GM03348 (cell line): ENCODE results near the gene DMRT2.

Experiments
- DNase-seq: peaks from one replicate; pipeline ENCODE4 v3.0.0; 2012; ENCODE audit warnings: low spot score

DMRT2 gene

GRCh38 chr9:1096155-1096964 is 46.2 kb downstream of the DMRT2 start:
- no peak for DNase-seq

- DNase-seq, result no peak
Observed at GRCh38 chr9:1098551-1098950, 48.4 kb downstream of the DMRT2 start.

- no peak for DNase-seq
Observed at GRCh38 chr9:1100201-1100600, 50.0 kb downstream of the DMRT2 start.

- peak; percentile 54 for DNase-seq
Observed at GRCh38 chr9:1100945-1101344, 50.8 kb downstream of the DMRT2 start.

GRCh38 chr9:1101846-1102641 is 51.9 kb downstream of the DMRT2 start:
- no peak for DNase-seq

GRCh38 chr9:1102642-1102970 is 52.4 kb downstream of the DMRT2 start:
- DNase-seq, result no peak
